Motor neuron (in vitro differentiated cells): ENCODE results near the gene SYT7. TPM values are rescaled to one million over a fixed set of nuclear protein-coding genes. Genes with fewer than 3 reads are reported as not detected.
"Not testable (repeated sequence)": the region's sequence is repeated elsewhere in the genome, so short reads cannot be mapped to it uniquely, and the experiment has no call there.

Source experiments
- ATAC-seq, 8 experiments: fragments of 200-7000 bp; cut with Tn5 transposase; replicated peaks in 6 of 8; 2 replicates each; pipeline ENCODE4 v1.8.0; 2021; ENCODE audit warnings: mild to moderate bottlenecking in 8 of 8, moderate library complexity in 8 of 8
- H3K27ac ChIP-seq, 2 donors: fragments of 250-450 bp; sonication (Bioruptor Pico); 2 replicates each; pipeline ENCODE4 v1.9.0; 2021; ENCODE audit warnings: antibody characterized with exemption in 2 of 2, mild to moderate bottlenecking in 2 of 2, moderate library complexity in 1 of 2
- H3K4me1 ChIP-seq, 2 donors: fragments of 250-450 bp; sonication (Bioruptor Pico); replicated peaks in 1 of 2; 2 replicates each; pipeline ENCODE4 v1.6.1; 2021; ENCODE audit warnings: antibody characterized with exemption in 2 of 2, mild to moderate bottlenecking in 2 of 2, moderate library complexity in 1 of 2
- H3K4me3 ChIP-seq, 5 donors: fragments of 250-450 bp; sonication (Bioruptor Pico); 2 replicates each; pipeline ENCODE4 v1.9.0; 2021; ENCODE audit warnings: antibody characterized with exemption in 5 of 5, mild to moderate bottlenecking in 5 of 5, moderate library complexity in 4 of 5
- WGBS, 10 experiments: fragments of 450-650 bp; shearing (Covaris generic); methylation state at CpG; one replicate each; pipeline ENCODE4 v1.0.0; 2022; 5-methylcytosine and 5-hydroxymethylcytosine counted together
- in situ Hi-C, 9 experiments: fragments of 400-800 bp; cut with MboI; loops; one replicate each; pipeline ENCODE4 v1.15.0; 2021; ENCODE audit warnings: low sequenced_read_pairs in 9 of 9, low pct_unique_long_range_greater_than_20kb in 2 of 9; ENCODE audit not compliant: unreplicated experiment in 9 of 9
- total RNA-seq, 8 experiments: library from RNA; unstranded; fragments of 300-600 nt; gene quantifications; 2 replicates each; pipeline versions ENCODE4 v1.2.3 to v1.2.4, GENCODE V29; 2022

The SYT7 gene
- total RNA-seq, 8 experiments from 2014 or later = 0.27 to 13.6 (median 9.7) TPM

DNA sequence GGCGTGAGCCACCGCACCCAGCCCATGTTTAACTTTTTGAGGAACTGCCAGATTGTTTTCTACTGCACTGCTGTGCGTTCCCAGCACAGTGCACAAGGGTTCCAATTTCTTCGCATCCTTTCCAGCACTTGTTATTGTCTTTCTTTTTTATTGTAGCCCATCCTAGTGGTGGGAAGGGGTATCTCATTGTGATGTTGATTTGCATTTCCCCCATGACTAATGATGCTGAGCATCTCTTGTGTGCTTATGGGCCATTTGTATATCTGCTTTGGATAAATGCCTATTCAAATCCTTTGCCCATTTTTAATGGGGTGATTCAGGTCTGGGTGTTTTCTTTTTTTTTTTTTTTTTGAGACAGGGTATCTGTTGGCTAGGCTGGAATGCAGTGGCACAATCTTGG is 36.6 kb upstream of the SYT7 start:
- WGBS, 10 experiments = 0 to 100% (median 94%) methylated on average over 2 to 4 of the region's 4 CpGs; no CpG with 5 or more reads in 6 of the 10 experiments
- Histone ChIP-seq H3K27ac (no peak overlapping the region), H3K4me3 (no peak overlapping the region), H3K4me1 (peaks cover 6 to 10% of the 10 kb centered on the region in 2 donors)
- in situ Hi-C loops = no loop called here
- peak in 2 of 8 experiments; percentile 55 to 56 for ATAC-seq

DNA sequence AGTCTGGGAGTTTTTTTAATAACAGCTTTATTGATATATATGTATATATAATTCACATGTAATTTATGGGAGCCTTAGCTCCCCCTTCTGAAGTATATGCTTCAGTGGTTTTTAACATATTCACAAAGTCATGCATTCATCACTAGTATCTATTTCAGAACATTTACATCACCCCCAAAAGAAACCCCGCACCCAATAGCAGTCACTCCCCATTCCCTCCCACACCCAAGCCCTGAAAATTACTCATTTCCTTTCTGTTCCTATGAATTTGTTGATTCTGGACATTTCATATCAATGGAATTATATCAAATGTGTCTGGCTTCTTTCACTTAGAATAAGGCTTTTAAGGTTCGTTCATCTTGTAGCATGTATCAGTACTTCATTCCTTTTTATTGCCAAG is 35.6 kb upstream of the SYT7 start:
- in situ Hi-C loops = no loop called here
- H3K27ac ChIP-seq = no peak overlapping the region
- no peak overlapping the region for H3K4me3 ChIP-seq
- 0 to 100% (median 53%) methylated on average over 1 to 2 of the region's 2 CpGs; no CpG with 5 or more reads in 2 of the 10 experiments for WGBS, 10 experiments
- peak in 6 of 8 experiments; percentile 36 to 77 (median 68) for ATAC-seq
- H3K4me1 ChIP-seq = peaks cover 9 to 14% of the 10 kb centered on the region in 2 donors

DNA sequence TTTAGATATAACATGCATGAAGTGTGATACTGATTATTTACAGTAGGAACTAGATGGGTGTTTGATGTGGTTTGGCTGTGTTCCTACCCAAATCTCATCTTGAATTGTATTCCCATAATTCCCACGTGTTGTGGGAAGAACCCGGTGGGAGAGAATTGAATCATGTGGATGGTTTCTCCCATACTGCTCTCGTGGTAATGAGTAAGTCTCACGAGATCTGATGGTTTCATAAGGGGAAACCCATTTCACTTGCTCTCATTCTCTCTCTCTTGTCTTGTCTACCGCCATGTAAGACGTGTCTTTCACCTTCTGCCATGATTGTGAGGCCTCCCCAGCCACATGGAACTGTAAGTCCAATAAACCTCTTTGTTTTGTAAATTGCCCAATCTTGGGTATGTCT is 33.9 kb upstream of the SYT7 start:
- ATAC-seq = peak in 2 of 8 experiments; percentile 5 to 44
- H3K4me3 ChIP-seq, H3K27ac ChIP-seq, in situ Hi-C loops: not testable (repeated sequence)
- peaks cover 25 to 31% of the 10 kb centered on the region in 2 donors for H3K4me1 ChIP-seq
- WGBS, 10 experiments = 33 to 83% (median 49%) methylated on average over 1 to 6 of the region's 6 CpGs; no CpG with 5 or more reads in 3 of the 10 experiments

DNA sequence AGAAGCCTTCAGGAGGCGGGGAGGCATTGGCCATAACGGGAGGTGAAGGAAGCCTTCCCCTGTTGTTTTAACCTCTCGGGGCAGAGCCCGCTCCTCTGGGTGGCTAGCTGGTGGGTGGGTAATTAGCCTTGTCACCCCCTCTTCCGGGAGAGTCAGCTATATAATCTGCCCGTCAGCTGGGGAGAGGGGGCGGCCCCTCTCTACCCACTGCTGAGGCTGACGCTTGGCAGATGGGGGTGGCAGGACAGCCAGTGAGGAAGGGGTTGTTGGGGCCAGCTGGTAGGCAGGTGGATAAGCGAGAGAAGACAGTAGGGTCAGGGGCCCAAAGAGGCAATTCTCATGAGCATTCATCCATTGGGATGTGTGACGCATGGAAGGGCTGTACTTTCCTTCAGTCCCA is 33.0 kb upstream of the SYT7 start:
- Histone ChIP-seq H3K4me1 (peaks cover 30 to 36% of the 10 kb centered on the region in 2 donors), H3K4me3 (no peak overlapping the region), H3K27ac (no peak overlapping the region)
- WGBS, 10 experiments = 20 to 96% (median 78%) methylated on average over 1 to 4 of the region's 10 CpGs; no CpG with 5 or more reads in 6 of the 10 experiments
- in situ Hi-C loops = no loop called here
- no peak for ATAC-seq

GRCh38 chr11:61613051-61613450 is 32.2 kb upstream of the SYT7 start:
- in situ Hi-C loops = no loop called here
- H3K4me1 ChIP-seq = peaks cover 37 to 38% of the 10 kb centered on the region in 2 donors
- H3K4me3 ChIP-seq = no peak overlapping the region
- ATAC-seq = no peak
- no peak overlapping the region for H3K27ac ChIP-seq
- 20 to 92% (median 75%) methylated on average over 1 to 7 of the region's 9 CpGs; no CpG with 5 or more reads in 2 of the 10 experiments for WGBS, 10 experiments

DNA sequence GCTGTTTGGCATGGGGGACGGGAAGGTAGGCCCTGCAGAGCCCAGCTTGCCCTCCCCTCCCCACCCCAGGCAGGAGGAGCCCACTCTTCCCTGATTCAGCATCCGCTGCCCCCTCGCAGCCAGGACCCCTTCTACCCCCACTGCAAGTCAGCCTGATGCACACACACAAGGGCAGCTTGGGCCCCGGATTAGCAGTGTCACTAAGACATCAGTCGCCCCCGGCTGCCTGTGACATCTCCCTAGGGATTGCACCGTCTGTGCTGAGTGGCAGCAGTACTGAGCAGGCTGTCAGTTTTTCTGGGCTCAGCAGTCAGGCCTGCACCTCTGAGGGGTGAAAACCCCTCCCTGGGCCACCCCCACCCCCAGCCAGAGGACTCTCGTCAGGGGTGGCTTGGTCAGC is 30.4 kb upstream of the SYT7 start:
- in situ Hi-C loops = no loop called here
- Histone ChIP-seq H3K4me3 (no peak overlapping the region), H3K27ac (peak overlapping the region in 1 of 2 donors; percentile 65), H3K4me1 (peaks cover 41 to 43% of the 10 kb centered on the region in 2 donors)
- peak in 5 of 8 experiments; percentile 64 to 85 (median 83) for ATAC-seq
- no CpG with 5 or more reads among the region's 8 CpGs for WGBS, 10 experiments

DNA sequence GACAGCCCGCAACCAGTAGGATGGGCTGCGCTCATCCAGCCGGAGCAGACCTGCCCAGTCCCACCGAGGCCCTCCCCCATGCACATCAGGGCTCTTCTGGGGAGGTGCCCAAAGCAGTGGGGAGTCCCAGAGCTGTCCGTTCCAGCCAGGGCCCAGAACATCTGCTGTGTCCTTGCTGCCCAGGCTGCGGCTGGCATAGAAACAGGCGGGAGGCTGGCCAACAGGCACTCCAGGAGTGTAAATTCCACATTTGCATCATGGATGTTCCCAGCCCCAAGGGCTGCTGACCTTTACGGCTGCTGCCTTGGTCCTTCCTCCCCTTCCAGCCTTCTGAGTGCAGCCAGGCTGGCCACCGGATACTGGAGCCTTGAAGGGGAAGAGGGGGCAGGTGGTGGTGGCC is 30.0 kb upstream of the SYT7 start:
- no peak overlapping the region for H3K4me3 ChIP-seq

DNA sequence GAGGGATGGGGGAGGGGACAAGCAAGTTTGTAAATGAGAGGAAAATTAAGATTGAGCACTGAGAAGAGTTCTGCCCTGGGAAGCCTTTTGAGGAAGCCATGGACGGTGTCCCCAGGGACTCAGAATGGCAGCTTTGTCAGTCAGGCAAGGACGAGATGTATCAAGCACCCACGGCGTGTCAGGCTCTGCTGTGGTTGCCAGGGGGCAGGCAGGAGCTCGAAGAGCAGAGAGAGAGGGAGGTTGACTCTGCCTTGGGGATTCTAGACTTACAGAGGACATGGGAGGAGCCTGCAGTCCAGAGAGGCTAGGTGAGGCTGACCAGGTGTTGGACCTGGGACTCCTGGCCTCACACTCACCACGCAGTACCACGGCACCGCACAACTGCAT is 29.1 kb upstream of the SYT7 start:
- ATAC-seq = peak; percentile 19 to 73 (median 66)
- 0 to 50% (median 35%) methylated on average over 1 to 7 of the region's 8 CpGs; no CpG with 5 or more reads in 2 of the 10 experiments for WGBS, 10 experiments
- H3K4me1 ChIP-seq = peaks cover 39 to 43% of the 10 kb centered on the region in 2 donors
- in situ Hi-C loops = no loop called here
- peak overlapping the region in 1 of 2 donors; percentile 18 for H3K27ac ChIP-seq
- no peak overlapping the region for H3K4me3 ChIP-seq

More for the DNA sequence above, 30.0 kb upstream of the SYT7 start:
- ATAC-seq = peak in 5 of 8 experiments; percentile 8 to 36 (median 21)
- peak overlapping the region in 1 of 2 donors; percentile 65 for H3K27ac ChIP-seq
- in situ Hi-C loops = no loop called here
- peaks cover 39 to 43% of the 10 kb centered on the region in 2 donors for H3K4me1 ChIP-seq
- 20 to 100% methylated on average over 1 to 2 of the region's 9 CpGs; no CpG with 5 or more reads in 8 of the 10 experiments for WGBS, 10 experiments

DNA sequence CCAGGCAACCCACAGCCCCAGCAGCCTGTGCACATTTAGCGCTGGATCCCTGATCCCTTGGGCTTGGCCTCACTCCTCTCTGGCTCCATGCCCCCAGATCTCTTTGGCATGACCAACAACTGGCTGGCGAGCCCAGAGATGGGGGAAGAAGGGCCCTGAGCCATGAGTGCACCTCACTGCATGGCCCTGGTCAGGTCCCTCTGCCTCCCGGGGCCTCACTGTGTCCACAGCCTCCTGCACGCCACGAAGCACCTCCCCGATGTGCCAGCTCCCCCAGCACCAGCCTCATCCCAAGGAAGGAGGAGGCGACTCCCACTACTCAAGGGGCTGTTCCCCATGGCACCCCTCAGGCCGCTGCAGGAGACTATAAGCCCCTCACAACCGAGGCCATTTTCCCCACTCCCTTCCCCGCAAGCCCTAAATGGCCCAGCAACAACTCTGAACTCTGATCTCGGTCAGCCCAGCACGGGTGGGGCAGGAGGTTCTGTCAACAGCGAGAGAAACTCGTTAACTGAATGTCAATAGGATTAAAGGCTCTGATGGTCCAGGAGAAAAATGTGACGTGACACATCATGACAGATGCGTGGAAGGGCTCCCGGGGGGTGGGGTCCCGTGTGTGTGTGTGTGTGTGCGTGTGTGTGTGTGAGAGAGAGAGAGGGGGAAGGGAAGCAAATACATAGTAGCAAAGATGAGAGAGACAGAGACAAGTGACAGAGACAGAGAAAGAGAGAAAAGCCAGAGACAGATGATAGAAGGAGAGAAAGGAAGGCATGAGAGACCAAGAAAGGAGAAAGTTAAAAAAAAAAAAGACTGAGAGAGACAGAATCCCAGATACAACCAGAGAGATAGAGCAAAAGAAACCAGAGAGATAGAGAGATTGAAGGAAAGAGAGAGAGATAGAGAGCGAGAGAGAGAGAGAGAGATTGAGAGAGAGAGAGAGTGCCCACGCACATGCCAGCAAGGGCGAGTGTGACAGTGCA is 28.4 kb upstream of the SYT7 start:
- peak; percentile 10 to 69 (median 43) for ATAC-seq
- in situ Hi-C loops = no loop called here
- H3K4me3 ChIP-seq = no peak overlapping the region
- WGBS, 10 experiments = 12 to 80% (median 39%) methylated on average over 2 to 12 of the region's 22 CpGs; no CpG with 5 or more reads in 1 of the 10 experiments
- peaks cover 39 to 43% of the 10 kb centered on the region in 2 donors for H3K4me1 ChIP-seq
- H3K27ac ChIP-seq = peak overlapping the region in 1 of 2 donors; percentile 66

- H3K4me3 ChIP-seq = no peak overlapping the region
- ATAC-seq = peak in 1 of 8 experiments; percentile 20
- H3K4me1 ChIP-seq = peaks cover 44 to 48% of the 10 kb centered on the region in 2 donors
- peak overlapping the region in 1 of 2 donors; percentile 7 for H3K27ac ChIP-seq
- in situ Hi-C loops = no loop called here
- WGBS, 10 experiments = 60 to 89% (median 72%) methylated on average over 1 to 9 of the region's 14 CpGs; no CpG with 5 or more reads in 2 of the 10 experiments
Measured at GRCh38 chr11:61607920-61608599, 27.2 kb upstream of the SYT7 start.

DNA sequence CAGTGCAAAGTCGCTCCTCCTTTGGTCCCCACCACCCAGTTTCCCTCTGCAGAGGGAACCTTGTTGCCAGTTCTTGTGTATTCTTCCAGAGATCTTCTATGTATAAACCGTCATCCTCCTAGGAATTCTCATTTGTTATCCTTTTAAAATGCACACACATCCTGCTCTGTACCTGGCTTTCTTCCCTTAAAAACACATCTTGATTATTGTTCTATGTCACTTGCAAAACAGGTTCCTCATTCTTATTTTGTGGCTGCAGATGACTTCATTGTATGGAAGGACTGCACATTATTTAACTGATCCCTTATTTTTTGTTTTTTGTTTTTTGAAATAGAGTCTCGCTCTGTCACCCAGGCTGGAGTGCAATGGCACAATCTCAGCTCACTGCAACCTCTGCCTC is 26.6 kb upstream of the SYT7 start:
- 38 to 90% (median 70%) methylated on average over 1 to 3 of the region's 3 CpGs; no CpG with 5 or more reads in 2 of the 10 experiments for WGBS, 10 experiments
- H3K27ac ChIP-seq = peak overlapping the region in 1 of 2 donors; percentile 7
- in situ Hi-C loops = no loop called here
- no peak overlapping the region for H3K4me3 ChIP-seq
- ATAC-seq = no peak
- H3K4me1 ChIP-seq = peaks cover 48 to 52% of the 10 kb centered on the region in 2 donors

DNA sequence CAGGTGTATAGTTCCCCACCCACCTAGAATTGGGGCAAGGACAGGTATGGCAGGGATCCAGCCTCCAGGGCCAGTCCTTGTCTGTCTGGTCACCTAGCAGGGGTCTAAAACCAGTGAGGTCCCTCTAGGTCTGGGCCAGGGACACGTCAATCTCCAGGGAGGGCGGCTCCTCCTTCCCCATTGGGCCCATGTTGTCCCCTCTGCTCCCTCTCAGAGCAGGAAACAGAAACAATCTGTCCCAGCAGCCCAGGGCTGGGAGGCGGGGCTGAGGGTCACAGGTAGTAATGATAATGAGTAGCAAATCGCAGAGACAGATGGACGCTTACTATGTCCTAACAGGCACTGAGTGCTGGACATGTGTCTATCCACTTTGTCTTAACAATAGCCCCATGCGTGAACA is 22.8 kb upstream of the SYT7 start:
- peak in 1 of 8 experiments; percentile 1 for ATAC-seq
- in situ Hi-C loops = no loop called here
- H3K27ac ChIP-seq = no peak overlapping the region

More for the DNA sequence above, 22.8 kb upstream of the SYT7 start:
- H3K4me3 ChIP-seq = no peak overlapping the region
- peaks cover 18 to 25% of the 10 kb centered on the region in 2 donors for H3K4me1 ChIP-seq
- WGBS, 10 experiments = 67 to 100% (median 96%) methylated on average over 1 to 4 of the region's 6 CpGs; no CpG with 5 or more reads in 3 of the 10 experiments
